ENCODE data around the gene CLDN5.

CLDN5 gene

DNA sequence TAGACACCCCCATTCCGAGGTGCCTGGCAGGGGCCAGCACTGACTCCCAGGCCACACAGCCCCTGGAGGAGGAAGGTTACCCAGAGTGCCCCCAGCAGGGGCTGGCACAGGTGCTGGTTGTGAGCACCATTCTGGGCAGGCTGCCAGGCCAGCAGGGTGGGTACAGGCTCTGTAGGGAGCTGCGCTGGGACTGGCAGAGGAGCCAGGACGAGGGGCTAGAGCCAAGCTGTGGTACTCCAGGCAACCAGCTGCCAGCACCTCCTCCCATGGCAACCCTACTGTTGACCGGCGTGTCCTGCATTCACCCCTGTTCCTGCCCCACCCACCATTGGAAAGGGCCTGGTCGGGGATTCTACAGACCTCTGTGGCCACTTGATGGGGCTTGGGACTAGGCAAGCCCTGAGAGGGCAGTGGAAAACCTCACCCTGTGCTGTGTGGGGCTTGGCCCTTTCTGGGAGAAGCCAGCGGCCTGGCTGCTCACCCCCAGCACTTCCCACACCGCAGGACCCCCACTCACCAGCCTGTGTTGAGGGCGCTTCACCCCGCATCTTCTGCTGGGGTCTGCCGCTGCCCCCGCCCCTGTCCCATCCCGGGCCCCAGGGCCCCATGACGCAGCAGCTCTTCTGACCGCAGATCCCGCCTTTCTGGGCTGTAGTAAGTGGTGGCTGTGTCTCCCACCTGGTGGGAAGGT, 1.9 kb downstream of the CLDN5 start:
- no peak for DNase-seq (ENCODE audit: low read depth)

DNA sequence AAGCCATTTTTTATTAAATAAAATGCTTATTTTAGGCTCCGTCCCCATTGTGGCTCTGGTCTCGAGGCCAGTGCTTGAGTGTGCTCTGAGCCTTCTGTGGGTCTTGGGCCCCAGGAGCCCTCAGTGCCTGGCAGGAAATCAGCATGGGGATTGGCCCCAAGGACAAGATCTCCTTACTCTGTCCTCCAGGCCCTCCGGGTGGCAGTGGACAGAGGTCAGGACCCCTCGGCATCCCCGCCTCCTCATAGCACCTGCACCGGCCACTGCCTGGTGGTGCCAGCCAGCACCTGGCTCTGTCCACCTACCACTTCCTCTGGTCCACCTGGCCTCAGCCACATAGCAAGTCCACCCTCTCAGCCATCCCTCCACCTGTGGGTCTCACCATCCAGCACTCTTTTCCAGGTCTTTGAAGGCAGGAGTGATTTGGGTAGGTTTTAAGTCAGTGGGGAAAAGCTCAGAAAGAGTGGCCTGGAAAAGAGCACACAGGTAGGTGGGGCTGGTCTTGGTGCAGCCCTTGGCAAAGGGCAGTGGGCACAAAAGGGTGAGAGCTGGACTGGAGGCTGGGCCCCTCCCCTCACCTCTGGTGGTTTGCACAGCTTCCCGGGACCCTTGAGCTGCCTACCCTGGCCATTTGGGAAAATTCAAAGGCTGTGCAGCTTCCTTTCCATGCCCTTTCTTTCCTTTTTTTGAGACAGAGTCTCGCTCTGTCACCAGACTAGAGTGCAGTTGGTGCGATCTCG, 3.5 kb downstream of the CLDN5 start:
- DNase-seq (ENCODE audit: low read depth): no peak

DNA sequence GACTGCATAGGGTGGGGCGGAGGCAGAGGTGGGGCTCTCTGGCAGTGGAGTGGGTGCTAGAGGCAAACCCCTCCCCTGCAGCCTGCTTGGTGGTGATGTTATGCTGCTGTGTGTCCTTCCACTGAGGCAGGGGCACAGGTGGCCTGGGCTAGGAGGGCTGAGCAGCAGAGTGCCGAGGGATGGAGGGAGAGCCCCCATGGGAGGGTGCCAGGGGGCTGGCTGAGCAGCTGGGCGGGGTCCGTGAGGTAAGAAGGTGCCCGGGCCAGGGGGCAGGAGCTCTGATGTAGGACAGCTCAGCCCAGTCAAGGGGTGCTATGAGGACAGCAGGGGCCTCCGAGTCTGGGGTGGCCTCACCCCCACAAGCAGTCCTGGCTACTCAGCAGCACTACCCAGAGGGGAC, 4.2 kb downstream of the CLDN5 start:
- DNase-seq (ENCODE audit: low read depth): no peak

DNA sequence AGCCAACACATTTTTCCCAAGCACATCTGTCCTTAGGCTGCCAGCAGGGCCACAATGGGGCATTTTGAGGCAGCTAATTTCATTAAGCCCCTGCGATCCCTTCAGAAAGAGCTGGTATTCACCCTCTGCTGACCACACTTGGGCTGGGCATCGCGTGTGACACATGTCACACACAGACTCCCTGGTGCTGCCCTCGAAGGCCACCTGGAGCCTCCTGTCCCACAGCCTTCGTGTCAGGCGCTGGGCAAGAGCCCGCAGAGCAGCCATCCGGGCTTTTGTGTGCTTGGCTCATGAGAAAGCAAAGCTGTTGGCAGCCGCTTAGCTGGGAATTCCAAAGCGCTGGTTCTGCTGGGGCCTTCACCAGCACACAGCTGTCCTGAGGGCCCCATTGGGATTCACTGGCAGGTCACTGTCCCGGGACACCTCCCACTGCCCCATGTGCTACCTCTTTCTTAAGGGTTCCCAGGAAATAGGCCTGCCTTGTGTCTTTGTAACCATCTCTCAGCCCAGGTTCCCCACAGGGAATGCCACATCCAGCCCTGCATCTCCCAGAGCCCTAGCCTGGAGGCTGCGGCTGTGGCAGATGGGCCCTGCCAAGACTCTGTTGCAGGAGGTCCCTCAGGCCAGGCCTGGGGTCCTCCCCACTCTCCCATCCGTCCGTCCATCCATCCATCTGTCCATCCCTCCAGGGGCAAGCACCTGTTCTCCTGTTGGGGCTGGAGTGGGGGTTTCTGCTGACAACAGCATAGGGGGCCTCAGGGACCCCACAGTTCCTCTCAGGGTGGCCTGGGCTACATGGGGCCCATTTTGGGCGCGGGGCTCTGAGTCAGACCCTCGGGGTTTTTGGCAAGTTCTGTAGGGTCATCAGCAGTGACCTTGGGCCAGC, 4.9 kb downstream of the CLDN5 start:
- no peak for DNase-seq (ENCODE audit: low read depth)

DNA sequence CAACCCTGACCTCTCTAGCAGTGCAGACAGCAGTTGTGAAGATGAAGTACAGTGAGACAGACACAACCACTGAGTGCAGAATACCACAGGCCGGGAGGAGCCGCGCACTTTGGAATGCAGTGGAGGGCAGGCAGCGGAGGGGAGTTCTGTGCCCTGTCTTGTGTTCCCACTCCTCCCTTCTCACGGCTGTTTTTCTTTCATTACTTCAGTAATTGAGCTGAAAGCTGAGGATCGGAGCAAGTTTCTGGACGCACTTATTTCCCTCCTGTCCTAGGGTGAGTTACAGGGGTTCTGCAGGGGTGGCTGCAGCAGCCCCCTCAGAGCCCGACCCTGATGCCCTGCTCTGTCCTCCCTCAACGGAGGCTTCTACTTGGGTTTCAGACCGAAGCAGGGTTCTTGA, 5.6 kb downstream of the CLDN5 start:
- DNase-seq (ENCODE audit: low read depth): no peak

DNA sequence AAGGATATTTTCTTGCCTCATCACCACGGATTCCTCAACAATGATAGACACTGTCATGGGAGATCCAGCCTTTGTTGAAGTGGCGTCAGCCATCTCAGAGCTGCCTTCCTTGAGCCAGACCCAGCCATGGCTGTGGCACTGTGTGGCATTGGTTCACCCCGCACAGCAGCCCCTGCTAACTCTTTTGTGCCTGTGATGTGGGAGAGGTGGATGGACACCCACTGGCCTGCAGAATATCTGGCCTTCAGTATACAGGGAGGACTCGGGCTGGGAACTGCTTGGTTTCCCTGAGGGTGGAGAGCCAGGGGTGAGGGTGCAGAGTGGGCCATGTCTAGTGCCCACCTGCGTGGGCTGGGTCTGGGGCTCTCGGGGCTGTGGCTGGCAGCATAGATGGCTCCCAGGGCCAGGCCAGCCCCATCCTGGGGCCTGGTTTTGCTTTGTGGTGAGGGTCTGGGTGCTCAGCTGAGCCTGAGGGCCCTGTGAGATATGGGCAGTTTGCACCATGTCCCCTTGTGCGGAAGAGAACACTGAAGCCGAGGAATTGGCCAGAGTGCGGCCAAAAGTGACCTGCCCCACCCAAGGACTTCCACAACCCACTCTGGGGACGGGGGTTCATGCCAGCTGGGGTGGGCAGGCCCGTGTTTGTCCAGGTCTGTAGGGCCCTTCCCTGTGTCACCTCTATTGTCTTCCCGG, 6.1 kb downstream of the CLDN5 start:
- no peak for DNase-seq (ENCODE audit: low read depth)

DNA sequence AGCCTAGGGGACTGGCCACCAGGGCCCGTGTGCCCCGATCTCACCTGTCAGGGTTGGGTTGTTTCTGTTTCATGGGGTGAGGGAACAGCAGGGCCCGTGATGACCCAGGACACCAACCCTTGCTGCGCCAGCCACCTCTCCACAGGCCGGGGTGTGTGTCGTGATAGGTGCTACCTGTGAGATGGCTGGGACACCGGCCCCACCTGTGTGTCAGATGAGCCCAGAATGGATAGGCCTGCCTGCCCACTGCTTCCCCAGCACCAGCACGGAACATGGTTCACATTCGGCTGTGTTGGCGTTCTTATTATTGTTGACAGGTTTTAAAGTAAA, 7.1 kb downstream of the CLDN5 start:
- no peak for DNase-seq (ENCODE audit: low read depth)

DNA sequence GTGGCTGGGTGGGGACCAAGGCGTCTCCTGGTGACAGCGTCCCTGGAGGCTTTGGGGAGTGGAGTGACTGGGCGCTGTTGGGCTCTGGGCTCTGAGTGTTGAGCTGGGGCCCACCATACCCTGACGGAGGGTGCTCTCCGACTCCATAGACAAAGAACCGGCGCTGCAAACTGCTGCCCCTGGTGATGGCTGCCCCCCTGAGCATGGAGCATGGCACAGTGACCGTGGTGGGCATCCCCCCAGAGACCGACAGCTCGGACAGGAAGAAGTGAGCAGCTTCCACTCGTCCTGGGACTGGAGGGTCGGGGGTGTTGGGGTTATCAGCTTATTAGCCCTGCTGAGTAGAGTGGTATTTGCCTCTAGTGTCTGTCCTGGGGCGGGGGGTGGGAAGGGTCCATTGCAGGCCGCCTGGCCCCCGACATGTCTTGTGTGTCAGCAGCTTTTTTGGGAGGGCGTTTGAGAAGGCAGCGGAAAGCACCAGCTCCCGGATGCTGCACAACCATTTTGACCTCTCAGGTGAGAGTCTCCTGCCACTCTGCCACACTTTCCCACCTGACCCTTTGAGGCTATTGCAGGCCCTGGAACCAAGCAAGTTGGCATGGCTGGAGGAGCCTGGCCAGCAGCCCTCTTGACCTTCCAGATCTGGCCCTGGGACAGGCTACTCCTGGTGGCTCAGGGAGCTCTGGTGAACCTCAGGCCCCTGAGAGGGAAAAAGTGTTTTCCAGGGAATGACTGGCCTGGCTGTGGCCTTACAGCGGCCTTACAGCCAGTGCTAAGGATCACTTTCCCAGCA, 7.6 kb downstream of the CLDN5 start:
- no peak for DNase-seq (ENCODE audit: low read depth)

DNA sequence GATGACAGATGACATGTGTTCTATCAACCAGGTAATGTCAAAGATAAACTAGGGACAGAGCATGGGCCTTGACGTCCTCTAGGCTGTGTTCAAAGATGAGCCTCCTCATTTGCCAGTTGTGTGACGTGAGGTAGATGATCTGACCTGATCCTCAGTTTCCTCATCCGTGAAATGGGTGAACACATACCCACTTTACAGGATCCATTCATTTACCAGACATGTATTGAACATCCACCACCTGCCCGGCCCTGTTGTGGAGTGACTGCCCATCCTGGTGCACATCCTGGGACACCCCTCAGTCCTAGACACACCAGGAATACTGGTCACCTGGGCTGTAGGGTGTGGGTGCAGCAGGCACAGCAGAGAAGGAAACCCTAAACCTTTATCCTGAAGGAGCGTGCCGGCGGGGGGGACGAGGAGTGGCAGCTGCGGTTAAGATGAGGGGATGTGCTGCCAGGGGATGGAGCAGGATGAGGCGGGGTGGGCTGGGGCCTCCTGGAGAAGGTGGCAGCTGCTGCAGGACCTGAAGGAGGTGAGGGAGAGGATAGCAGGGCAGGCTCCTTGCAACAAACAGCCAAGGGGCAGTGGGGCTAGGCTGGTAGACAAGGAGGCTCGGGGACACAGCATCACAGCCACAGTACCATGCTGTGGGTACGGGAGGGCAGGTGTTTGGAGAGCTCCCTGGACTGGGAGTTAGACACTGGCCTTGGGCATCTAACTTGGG, 8.4 kb downstream of the CLDN5 start:
- no peak for DNase-seq (ENCODE audit: low read depth)

DNA sequence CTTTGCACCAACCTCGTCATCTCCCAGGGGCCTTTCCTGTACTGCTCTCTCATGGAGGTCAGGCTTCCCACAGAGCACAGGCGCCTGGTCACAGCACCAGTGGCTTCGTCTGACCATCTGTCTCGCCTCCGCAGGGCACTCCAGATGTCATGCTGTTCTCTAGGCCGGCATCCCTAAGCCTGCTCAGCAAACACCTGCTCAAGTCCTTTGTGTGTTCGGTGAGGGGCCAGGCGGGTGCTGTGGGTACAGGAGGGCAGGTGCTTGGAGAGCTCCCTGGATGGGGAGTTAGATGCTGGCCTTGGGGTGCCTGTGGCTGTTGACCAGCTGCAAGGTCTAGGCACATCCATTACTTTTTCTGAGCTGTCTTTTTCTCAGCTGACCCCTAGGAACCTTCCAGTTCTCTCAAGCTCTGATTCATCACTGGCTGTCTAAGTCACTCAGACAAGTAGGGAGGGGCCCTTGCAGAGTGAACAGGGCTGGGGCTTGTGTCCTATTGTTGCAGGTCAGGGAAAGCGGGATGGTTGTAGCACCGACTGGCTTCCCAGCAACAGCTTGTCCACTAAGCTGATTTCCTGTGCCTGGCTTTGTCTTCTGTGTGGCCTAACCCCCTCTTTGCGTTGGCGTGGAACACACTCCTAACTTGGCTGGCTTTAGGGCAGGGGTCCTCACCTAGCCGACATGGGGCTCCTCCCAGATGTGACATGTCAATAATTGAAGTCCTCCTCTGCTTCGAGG, 9.2 kb downstream of the CLDN5 start:
- DNase-seq (ENCODE audit: low read depth): no peak

DNA sequence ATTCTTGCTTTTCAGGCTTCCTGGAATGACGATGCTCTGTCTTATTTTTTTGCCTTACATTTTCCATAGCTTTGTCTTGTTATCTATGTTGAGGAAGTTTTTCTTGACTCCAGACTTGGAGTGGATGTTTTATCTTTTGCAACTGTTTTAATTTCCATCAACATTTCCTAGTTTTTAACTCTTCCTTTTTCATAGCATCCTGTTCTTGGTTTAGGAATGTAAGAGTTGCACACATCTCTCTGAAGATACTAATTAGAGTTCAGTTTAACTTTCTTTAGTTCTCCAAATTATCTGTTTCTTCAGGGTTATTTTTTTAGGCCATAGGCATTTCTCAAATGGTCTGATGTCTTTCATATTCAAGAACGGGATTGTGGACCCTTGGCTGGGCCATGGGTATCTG, 10.4 kb downstream of the CLDN5 start:
- DNase-seq (ENCODE audit: low read depth): no peak

DNA sequence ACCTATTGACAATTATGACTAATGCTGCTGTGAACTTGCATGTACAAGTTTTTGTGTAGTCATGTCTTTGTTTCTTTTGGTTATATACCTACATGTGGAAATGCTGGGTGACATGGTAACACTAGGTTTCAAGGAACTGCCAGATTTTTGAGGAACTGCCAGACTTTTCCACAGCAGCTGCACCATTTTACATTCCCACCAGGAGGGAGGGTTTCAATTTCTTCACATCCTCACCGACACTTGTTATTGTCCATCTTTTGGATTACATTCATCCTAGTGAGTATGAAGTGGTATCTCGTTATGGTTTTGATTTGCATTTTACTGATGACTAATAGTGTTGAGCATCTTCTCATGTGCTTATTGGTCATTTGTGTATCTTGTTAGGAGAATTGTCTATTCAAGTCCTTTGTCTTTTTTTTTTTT, 13.3 kb downstream of the CLDN5 start:
- no peak for DNase-seq (ENCODE audit: low read depth)

DNA sequence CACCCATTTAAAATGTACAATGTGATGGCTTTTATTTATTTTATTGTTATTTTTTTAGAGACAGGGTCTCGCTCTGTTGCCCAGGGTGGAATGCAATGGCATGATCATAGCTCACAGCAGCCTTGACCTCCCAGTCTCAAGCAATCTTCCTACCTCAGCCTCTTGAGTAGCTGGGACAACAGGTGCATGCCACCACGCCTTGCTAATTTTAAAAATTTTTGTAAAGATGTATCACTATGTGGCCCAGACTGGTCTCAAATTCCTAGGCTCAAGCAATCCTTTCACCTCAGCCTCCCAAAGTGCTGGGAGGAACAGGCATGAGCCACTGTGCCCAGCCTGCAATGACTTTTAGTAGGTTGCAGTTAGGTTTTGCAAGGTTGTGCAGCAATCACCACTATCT, 14.3 kb downstream of the CLDN5 start:
- no peak for DNase-seq (ENCODE audit: low read depth)

DNA sequence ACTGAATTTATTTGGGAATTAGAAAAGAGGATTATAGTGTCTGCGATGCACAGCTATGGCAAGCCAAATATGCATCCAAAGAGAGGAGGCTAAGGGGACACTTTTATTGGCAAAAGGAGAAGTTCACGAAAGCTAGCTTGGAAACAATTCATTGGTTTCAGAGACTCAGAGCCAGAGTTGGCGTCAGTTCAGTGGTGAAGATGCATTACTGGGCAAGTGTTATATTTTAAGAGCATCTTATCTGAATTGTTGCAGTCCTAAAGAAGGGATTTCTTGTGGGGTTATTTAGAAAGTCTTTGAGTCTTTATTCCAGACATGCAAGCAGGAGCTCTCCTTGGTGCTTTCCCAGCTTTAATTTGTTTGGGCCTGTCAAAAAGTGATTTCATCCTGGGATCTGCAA, 15.0 kb downstream of the CLDN5 start:
- no peak for DNase-seq (ENCODE audit: low read depth)

DNA sequence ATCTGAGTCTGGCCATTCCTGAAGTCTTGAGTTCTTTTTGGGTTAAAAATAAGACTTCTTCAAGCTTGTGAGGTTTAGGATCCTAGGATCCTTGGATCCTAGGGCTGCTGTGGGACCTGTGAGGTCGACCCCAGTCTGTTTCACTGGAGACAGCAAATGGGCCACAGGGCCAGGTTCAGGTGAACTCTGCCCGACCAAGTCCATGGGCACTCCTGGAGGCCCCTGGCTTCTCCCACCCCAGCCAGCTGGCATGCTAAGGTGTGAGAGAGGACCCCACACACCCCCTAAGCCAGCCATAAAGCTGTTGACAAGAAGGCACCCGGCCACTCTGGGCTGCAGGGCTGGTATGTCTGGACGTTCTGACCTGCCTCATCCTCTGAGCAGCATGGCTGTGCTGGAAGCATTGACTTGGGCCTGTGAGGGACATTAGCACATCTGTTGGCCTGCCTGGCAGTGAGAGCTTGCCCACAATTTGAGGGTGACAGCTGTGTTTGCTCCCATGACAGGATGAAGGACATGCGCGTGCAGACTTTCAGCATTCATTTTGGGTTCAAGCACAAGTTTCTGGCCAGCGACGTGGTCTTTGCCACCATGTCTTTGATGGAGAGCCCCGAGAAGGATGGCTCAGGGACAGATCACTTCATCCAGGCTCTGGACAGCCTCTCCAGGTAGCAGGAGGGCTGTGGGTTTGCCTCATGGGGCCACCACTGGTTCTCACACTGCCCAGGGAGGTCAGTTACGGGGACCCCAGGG, 16.0 kb downstream of the CLDN5 start:
- no peak for DNase-seq (ENCODE audit: low read depth)

DNA sequence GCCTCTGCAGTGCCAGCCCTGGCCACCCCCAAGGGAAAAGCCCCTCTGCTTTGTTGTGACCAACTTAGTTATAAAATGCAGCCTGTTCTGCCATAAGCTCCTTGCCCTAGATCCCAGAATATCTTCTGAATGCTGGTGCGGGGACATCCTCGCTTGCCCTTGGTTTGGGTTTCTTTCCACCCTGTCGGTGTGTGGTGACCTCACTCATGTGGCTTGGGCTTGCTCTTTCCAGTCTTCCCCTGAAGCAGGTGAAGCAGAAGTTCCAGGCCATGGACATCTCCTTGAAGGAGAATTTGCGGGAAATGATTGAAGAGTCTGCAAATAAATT, 16.7 kb downstream of the CLDN5 start:
- DNase-seq (ENCODE audit: low read depth): no peak

DNA sequence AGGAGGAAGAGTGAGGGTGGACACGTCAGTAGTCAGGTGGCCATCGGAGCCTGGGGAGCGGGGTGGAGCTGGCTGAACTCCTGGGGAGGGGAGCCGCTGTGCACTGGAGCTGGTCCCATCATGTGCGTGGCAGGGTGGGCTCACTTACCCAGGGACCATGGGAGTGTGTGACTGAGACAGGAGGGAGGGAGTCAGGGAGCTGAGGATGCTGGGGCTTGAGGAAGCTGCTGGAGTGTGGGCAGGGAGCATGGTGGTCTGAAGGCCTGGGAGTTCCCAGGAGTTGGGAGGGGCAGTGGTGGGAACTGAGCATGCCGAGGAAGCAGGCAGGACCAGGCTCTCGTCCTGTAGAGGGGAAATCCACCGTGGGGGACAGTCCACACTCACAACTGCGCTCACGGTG, 18.0 kb downstream of the CLDN5 start:
- DNase-seq (ENCODE audit: low read depth): no peak

DNA sequence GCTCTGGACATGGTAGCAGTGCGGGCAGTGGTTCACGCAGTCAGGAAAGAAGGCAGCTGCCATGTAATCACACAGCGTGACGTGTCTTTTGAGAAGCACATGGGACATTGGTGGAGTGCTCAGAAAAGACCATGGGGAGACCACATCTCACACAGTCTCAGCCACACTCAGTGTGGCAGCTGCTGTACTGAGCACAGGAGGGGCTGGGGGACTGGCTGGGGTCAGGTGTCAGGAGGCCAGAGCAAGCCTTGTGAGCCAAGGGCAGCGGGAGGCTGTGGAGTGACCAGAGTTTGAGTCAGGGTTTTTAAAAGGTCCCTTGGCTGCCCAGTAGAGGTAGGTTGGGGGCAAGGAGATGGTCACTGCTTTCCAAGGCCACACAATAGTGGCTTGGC, 18.5 kb downstream of the CLDN5 start:
- no peak for DNase-seq (ENCODE audit: low read depth)

DNA sequence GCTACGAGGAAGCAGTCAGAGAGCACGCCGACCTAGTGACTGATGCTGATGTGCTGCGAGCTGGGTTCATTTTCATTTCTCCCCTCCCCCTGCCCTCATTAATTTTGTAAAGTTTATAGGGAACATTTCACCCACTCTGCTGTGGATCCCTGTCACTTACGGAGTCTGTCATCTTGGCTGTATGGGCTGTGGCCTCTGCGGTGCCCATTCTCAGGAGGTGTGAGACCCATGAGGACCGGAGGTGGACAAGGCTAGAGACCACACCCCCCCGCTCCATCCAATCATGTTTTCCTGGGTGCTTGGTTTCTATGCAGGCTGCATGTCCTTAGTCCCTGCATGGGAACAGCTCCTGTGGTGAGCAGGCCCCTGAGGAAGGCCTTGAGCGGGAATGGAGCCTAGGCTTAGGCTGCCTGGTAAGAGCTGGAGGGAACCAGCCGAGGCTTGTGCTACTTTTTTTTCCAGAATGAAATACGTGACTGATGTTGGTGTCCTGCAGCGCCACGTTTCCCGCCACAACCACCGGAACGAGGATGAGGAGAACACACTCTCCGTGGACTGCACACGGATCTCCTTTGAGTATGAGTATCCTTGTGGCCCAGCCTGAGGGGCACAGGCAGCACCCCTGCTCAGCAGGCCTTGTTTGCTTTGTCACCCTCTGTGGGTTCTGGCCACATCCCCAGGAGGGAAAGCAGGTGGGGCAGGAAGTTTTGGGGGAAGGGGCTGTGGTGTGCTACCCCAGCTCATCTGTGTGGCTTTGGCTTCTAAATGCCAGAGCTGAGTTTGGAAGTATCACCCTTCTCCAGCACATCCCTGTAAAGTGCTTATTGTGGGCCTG, 19.1 kb downstream of the CLDN5 start:
- no peak for DNase-seq (ENCODE audit: low read depth)

Data from GM04504 (cell line).